ENCODE measurements around the gene KCND2. TPM values are rescaled to one million over a fixed set of nuclear protein-coding genes. Genes with fewer than 3 reads are reported as not detected.
A peak's percentile ranks its signal among the peaks of the same experiment; 100 is the strongest.

The KCND2 gene
- total RNA-seq, 1 experiment from 2014 or later: 0.33 TPM

DNA sequence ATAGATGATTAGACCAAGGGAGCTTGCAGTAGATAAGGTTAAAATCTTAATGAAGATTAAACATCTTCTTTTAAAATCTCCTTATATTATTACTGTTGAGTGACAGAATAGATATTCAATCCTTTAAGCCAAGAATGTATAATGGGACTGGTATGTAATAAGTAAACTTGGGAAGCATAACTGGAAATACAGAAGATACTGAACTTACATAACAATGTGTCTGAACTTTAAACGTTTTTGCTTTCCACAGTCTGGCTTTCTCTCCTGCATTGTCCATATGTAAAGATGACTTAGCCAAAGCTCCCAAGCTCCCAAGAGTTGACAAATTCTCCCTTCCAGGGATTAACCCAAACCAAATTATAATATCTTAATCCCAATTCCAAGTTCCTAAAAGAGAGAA lies 129.8 kb downstream of the KCND2 start:
- POLR2A ChIA-PET (ENCODE audit: unreplicated experiment): no interaction called here

DNA sequence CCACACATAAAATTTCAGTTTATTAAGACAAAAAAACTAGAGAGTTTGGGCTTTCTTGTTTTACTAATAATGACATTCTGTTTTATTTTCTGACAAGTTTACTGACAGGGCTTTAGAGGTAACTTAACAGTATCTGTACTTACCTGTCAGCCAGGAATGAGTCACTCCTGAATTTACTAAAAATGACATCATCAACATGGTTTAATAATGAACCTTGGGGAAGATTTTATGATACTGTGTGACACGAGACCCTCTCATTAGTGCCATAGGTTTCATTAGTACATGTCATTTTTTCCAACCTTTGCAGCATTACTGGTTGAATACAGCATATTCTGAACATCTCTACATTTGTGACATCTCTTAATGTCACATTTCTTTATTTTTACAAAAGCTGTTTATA lies 131.1 kb downstream of the KCND2 start:
- no TSS peak for BruUV-seq (replicated peaks)
- intact Hi-C loops (cut with micrococcal nuclease): loop anchor here (5.0 to 10.0 kb wide), 2 partner anchors 98 to 311 kb away; no protein-coding TSS in a partner anchor
- no peak overlapping the region for H3K4me3 ChIP-seq (ENCODE audit: low read length)
- POLR2A ChIA-PET (ENCODE audit: unreplicated experiment): no interaction called here
- H4K20me1 ChIP-seq (ENCODE audit: low read length): no peaks in the 10 kb centered on the region
- H3K9me3 ChIP-seq (ENCODE audit: low read length): no peaks in the 10 kb centered on the region
- TF ChIP-seq, protein P1, sequence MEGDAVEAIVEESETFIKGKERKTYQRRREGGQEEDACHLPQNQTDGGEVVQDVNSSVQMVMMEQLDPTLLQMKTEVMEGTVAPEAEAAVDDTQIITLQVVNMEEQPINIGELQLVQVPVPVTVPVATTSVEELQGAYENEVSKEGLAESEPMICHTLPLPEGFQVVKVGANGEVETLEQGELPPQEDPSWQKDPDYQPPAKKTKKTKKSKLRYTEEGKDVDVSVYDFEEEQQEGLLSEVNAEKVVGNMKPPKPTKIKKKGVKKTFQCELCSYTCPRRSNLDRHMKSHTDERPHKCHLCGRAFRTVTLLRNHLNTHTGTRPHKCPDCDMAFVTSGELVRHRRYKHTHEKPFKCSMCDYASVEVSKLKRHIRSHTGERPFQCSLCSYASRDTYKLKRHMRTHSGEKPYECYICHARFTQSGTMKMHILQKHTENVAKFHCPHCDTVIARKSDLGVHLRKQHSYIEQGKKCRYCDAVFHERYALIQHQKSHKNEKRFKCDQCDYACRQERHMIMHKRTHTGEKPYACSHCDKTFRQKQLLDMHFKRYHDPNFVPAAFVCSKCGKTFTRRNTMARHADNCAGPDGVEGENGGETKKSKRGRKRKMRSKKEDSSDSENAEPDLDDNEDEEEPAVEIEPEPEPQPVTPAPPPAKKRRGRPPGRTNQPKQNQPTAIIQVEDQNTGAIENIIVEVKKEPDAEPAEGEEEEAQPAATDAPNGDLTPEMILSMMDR (conservative IDR thresholded peaks at IDR 0.05; ENCODE audit: low read depth, low read length): no peak
- TF ChIP-seq EZH2 (IDR thresholded peaks at IDR 0.05; ENCODE audit: low read length, unreplicated experiment) (no peak), EZH2phosphoT487 (IDR thresholded peaks at IDR 0.05; ENCODE audit: borderline replicate concordance, low read length) (no peak)
- no peak overlapping the region for H3K9ac ChIP-seq (ENCODE audit: low read length)
- H3K4me1 ChIP-seq (ENCODE audit: insufficient read depth, low read length): peaks cover 49% of the 10 kb centered on the region
- no peak overlapping the region for H2AFZ ChIP-seq (ENCODE audit: low read length)
- H3K4me2 ChIP-seq (ENCODE audit: low read length): peak overlapping the region; percentile 7; the same call in 1 of the 2 replicates
- ATAC-seq: no peak
- DNase-seq: peak; percentile 60
- H3K9me2 ChIP-seq (replicated peaks; ENCODE audit: low read length): no peaks in the 10 kb centered on the region
- no peaks in the 10 kb centered on the region for H3K36me3 ChIP-seq (ENCODE audit: low read depth, low read length)
- H3F3A ChIP-seq (ENCODE audit: low read length, unreplicated experiment): no peaks in the 10 kb centered on the region
- CTCF ChIA-PET: no interaction called here
- peak overlapping the region; percentile 84 for H3K27ac ChIP-seq (ENCODE audit: low read length)
- H3K27me3 ChIP-seq (ENCODE audit: low read length): no peaks in the 10 kb centered on the region
- no peaks in the 10 kb centered on the region for H3K79me2 ChIP-seq (ENCODE audit: low read length)

More for the DNA sequence above, 129.8 kb downstream of the KCND2 start:
- BruUV-seq (replicated peaks): no TSS peak
- no peaks in the 10 kb centered on the region for H3F3A ChIP-seq (ENCODE audit: low read length, unreplicated experiment)
- no peaks in the 10 kb centered on the region for H3K9me3 ChIP-seq (ENCODE audit: low read length)
- peak overlapping the region; percentile 77 for H3K4me2 ChIP-seq (ENCODE audit: low read length)
- H3K36me3 ChIP-seq (ENCODE audit: low read depth, low read length): no peaks in the 10 kb centered on the region
- H3K79me2 ChIP-seq (ENCODE audit: low read length): no peaks in the 10 kb centered on the region
- CTCF ChIA-PET: no interaction called here
- peak; percentile 59 for DNase-seq
- H2AFZ ChIP-seq (ENCODE audit: low read length): peak overlapping the region; percentile 34; the same call in 1 of the 2 replicates
- intact Hi-C loops (cut with micrococcal nuclease): loop anchor here (1.0 to 10.0 kb wide), 3 partner anchors 100 to 312 kb away; no protein-coding TSS in a partner anchor
- H4K20me1 ChIP-seq (ENCODE audit: low read length): no peaks in the 10 kb centered on the region
- H3K27ac ChIP-seq (ENCODE audit: low read length): peak overlapping the region; percentile 84
- H3K9ac ChIP-seq (ENCODE audit: low read length): peak overlapping the region; percentile 51
- no peak for TF ChIP-seq EZH2phosphoT487 (IDR thresholded peaks at IDR 0.05; ENCODE audit: borderline replicate concordance, low read length)
- TF ChIP-seq, protein P1 (conservative IDR thresholded peaks at IDR 0.05; ENCODE audit: low read depth, low read length): no peak
- TF ChIP-seq EZH2 (IDR thresholded peaks at IDR 0.05; ENCODE audit: low read length, unreplicated experiment): no peak
- H3K4me3 ChIP-seq (ENCODE audit: low read length): peak overlapping the region; percentile 31; the same call in 1 of the 2 replicates
- no peaks in the 10 kb centered on the region for H3K27me3 ChIP-seq (ENCODE audit: low read length)
- H3K4me1 ChIP-seq (ENCODE audit: insufficient read depth, low read length): peaks cover 49% of the 10 kb centered on the region
- ATAC-seq: peak; percentile 56
- no peaks in the 10 kb centered on the region for H3K9me2 ChIP-seq (replicated peaks; ENCODE audit: low read length)

DNA sequence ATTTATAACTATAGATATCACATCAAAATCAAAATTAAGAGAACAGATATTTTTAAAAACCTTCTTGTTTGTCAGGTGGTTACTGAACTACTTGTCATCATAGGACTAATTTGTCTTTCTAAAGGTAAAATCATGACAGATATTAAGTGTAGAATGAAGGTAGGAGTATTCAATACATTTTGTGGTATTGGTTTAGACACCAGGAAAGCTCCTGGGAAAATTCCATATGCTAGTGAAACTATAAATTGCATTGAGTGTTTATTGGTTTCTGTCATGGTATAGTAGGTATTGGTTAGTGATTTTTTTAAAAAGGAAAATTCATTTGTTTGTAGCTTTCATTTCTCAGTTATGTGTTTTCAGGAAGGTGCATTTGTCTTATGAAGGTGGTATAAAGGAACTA lies 132.7 kb downstream of the KCND2 start:
- TF ChIP-seq, protein P1 (conservative IDR thresholded peaks at IDR 0.05; ENCODE audit: low read depth, low read length): no peak
- no peak for TF ChIP-seq EZH2 (IDR thresholded peaks at IDR 0.05; ENCODE audit: low read length, unreplicated experiment)
- intact Hi-C loops (cut with micrococcal nuclease): loop anchor here (2.0 to 10.0 kb wide), 3 partner anchors 133 to 309 kb away; partner anchors contain the start of gene KCND2
- H3K9ac ChIP-seq (ENCODE audit: low read length): no peak overlapping the region

More for the DNA sequence above, 132.7 kb downstream of the KCND2 start:
- no peaks in the 10 kb centered on the region for H3F3A ChIP-seq (ENCODE audit: low read length, unreplicated experiment)
- H4K20me1 ChIP-seq (ENCODE audit: low read length): no peaks in the 10 kb centered on the region
- H3K4me3 ChIP-seq (ENCODE audit: low read length): no peak overlapping the region
- H2AFZ ChIP-seq (ENCODE audit: low read length): no peak overlapping the region
- DNase-seq: no peak
- no peaks in the 10 kb centered on the region for H3K9me2 ChIP-seq (replicated peaks; ENCODE audit: low read length)
- H3K79me2 ChIP-seq (ENCODE audit: low read length): no peaks in the 10 kb centered on the region
- ChIA-PET POLR2A (ENCODE audit: unreplicated experiment) (no interaction called here), CTCF (no interaction called here)
- no peak overlapping the region for H3K27ac ChIP-seq (ENCODE audit: low read length)
- H3K4me2 ChIP-seq (ENCODE audit: low read length): no peak overlapping the region
- no peaks in the 10 kb centered on the region for H3K27me3 ChIP-seq (ENCODE audit: low read length)
- BruUV-seq (replicated peaks): no TSS peak
- no peak for ATAC-seq
- no peaks in the 10 kb centered on the region for H3K36me3 ChIP-seq (ENCODE audit: low read depth, low read length)
- H3K4me1 ChIP-seq (ENCODE audit: insufficient read depth, low read length): peaks cover 49% of the 10 kb centered on the region
- no peaks in the 10 kb centered on the region for H3K9me3 ChIP-seq (ENCODE audit: low read length)

Data from PC-3 (cell line).